GM21717 (cell line): ENCODE data around the gene ATG3.
"Not testable (repeated sequence)": the region's sequence is repeated elsewhere in the genome, so short reads cannot be mapped to it uniquely, and the experiment has no call there.

Experiments
- ATAC-seq: cut with Tn5 transposase; IDR thresholded peaks from one replicate; pipeline ENCODE4 v1.9.1; 2021; ENCODE audit warnings: mild to moderate bottlenecking, moderate library complexity; ENCODE audit not compliant: unreplicated experiment

ATG3 gene

DNA sequence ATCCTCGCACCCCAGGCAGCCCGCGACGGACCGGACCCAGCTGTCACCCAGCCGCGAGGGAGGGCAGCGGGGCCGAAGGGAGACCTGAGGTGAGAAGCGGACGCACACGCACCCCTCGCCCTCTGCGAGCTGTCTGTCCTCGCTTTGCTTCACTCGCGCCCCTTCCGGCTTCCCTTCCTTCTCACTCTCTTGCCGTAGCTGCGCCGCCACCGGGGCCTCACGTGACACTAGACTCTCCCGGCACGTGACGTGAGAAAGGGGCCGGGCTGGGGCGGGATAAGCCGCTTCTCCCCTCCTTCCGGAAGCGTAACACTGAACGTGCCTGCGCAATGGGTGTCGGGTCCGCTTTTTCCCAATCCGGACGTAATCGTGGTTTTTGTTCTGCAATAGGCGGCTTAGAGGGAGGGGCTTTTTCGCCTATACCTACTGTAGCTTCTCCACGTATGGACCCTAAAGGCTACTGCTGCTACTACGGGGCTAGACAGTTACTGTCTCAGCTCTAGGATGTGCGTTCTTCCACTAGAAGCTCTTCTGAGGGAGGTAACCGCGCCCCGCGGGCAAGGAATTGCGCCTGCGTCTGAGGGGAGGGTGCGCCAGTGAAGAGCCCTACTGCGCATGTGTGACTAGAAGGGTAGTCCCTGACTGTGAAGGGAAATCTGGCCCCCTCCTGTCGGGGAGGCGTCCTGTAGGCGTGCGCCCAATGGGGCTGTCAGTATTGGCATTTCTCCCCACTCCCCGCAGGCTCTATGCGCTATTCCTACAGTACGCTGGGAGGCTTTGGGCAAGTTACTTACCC lies at the start of gene ATG3, which contains the start of gene SLC35A5:
TSS of gene ATG3 (minus strand) at position 229 of the 796 bp plus-strand sequence. CDS start 434 bp downstream, outside the sequence.
TSS of gene SLC35A5 (plus strand) at position 312 of the 796 bp plus-strand sequence. CDS start 1,359 bp downstream, outside the sequence.
- peak; percentile 78 for ATAC-seq

DNA sequence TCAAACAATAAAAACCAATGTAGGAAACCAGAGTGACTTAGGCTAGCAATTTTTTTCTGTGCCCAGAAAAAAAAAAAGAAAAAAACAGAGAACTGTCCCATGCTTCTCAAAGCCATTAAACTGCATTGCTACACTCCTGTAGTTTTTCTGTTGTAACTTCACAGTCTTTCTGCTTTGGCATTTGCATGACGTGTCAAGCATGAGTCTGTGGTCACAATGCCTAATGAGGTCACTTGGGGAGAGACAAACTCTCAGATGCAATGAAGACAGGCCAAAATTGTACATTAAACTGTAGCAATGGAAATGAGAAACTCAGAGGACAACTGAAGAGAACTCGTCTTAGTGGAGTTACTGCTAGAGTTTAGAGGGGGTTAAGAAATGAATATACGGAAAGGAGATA lies 48.4 kb upstream of the ATG3 start:
- no peak for ATAC-seq

DNA sequence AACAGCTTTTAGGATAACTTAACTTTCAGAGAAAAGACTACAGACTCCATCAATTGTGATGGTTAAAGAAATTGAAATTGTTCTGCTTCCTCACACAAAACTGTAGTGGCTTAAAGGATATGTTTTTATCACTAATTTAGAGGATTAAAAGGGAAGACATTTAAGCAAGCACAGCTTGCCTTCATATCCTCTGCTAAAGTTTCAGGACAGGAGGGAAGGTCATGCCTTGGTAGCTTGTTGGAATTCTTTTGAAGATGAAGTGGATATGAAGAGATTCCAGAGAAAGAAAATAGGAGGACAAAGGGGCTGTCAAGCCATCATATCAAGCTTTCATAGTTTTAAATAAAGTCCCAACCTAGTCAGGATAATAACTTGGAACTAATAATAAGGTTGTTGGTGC lies 46.1 kb upstream of the ATG3 start:
- no peak for ATAC-seq

DNA sequence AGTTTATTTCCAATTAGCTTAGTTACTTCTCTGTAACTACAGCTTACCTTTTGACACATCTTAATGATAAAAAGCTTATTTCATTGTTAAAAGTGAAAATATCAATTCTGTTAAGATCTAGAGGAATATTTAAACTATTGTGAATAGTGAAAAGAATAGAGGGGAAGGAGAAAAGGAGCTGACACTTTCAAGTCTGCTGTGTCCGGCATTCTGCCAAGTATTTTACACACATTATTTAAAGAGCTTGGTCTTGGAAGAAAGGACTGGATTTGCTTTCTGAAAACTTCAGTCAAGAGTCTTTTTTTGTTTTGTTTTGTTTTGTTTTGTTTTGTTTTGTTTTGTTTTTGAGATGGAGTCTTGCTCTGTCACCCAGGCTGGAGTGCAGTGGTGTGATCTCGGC lies 44.3 kb upstream of the ATG3 start:
- no peak for ATAC-seq

DNA sequence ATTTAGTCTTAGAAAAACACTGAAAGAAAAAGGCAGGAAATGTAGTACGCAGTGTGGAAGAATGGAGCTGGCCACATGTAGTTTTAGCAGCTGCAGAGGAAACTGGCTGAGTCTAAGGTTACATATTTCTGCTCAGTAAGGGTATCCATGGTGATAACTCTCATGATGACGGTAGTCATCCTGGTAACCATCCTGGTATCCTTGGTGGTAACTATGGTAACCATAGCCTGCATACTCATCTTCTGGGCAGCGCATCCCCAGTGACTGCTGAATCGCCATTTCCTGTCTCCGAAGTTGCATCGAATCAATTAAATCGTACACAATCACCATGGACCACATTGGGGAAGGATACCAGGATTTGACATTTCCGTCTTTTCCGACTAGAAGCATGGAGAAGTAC lies 43.5 kb upstream of the ATG3 start:
- no peak for ATAC-seq

DNA sequence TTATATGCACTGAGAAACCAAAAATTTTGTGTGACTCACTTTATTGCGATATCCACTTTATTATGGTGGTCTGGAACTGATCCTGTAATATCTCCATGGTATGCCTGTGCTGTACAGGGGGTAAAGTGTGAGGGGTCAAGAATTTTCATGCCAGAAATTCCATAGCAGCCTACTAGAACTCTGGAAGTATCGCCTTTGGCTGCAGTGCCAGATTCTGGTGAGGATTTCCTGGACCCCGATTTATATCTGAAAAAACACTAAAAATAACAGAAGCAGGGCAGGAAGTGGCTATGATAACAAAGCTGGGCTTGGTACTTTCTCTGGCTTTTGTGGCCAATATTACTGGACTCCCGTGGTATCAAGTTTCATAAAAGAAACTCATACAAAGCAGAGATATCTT lies 42.8 kb upstream of the ATG3 start:
- ATAC-seq = no peak

DNA sequence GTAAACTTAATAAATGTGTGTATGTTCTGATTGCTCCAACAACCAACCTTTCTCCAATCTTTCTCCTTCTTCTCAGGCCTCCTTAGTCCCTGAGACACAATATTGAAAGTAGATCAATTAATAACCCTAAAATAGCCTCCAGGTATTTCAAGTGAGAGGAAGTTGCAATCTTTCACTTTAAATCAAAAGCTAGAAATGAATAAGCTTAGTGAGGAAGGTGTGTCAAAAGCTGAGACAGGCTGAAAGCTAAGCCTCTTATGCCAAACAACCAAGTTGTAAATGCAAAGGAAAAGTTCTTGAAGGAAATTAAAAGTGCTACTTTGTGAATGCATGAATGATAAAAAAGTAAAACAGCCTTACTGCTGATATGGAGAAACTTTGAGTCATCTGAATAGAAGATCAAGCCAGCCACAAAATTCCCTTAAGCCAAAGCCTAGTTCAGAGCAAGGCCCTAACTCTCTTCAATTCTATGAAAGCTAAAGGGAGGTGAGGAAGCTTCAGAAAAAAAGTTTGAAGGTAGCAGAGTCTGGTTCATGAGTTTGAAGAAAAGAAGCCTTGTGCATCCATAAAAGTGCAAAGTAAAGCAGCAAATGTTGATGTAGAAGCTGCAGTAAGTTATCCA lies 40.6 kb upstream of the ATG3 start:
- ATAC-seq = peak; percentile 89

DNA sequence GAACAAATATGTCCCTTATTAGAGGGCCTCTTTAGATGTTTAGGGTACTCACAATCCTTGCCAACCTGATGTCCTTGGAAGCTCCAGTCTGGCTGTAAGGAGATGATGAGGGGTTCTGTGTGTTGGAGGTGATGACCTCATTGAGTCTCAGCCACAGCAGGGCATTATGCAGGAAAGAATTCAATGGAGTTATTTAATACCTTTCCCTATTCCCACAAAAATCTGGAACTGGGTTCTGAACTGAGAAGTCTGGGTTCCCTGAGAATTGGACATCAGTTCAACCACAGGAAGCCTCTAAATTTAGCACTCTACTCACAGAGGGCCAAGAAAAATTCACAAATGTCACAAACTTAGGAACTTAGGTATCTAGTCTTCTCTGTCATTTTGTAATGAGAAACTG lies 37.0 kb upstream of the ATG3 start:
- no peak for ATAC-seq

DNA sequence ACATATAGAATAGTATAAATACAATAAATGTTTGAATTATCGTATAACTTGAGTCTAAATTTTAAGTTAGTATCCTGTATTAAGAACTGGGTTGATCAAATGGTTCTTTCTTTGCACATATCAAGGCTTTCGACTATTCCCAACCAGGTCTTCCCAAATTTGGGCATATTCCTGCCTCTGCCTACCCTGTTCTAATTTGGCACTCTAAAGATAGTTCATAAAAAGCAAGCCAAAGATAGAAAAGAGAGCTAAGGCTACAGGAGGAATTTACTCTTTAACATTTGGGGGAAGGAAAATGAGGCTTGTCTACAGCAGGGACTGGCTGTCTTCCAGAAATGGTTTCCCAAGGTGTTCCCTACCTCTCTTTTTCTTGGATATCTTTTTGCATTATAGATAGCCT lies 36.2 kb upstream of the ATG3 start:
- no peak for ATAC-seq

DNA sequence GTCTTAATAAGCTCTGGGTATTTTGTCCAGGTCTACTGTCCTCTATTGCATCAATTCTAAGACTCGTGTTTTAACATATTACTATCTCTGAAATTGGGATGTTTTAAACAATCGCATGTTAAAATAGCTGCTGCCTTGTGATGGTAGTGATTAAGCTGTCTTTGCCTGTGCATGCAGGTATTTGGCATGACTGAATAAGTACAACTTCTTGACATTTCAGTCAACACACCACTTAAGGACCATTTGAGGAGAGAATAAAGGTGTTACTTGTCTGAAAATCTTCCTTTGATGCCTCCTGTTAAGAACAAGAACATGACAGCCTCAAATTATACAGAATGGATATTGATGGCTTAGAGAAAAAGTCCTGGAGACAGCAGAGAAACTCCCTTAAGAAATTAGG lies 33.1 kb upstream of the ATG3 start:
- ATAC-seq = no peak

DNA sequence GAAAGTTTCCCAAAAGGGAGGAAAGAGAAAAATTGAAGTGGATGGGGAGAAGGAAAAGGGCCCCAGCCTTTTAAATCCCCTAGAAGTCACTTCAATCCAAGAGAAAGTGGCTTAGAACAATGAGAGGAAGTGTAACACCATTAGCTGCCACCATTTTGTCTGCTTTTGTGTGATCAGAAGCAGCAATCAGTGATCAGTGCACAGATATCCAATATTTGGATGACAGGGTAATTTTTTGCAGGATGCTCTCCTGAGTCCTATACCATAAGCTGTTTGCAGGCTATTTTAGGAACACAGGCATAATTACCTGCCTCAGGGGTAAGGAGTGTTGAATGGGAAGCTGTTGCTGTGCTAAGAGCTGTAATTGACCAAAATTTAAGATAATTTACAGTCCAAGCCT lies 31.5 kb upstream of the ATG3 start:
- ATAC-seq = no peak

DNA sequence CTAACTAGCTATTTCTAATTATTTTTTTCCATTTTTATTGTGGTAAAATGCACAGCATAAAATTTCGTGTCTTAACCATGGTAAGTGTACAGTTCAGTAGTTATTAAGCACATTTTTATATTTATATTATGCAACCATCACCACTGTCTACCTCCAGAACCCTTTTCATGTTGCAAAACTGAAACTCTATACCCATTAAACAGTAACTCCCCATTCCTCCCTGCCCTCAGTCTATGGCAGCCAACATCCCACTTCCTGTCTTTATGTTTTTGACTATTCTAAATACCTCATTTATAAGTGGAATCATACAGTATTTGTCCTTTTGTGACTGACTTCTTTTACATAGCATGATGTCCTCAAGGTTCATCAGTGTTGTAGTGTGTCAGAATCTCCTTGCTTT lies 25.6 kb upstream of the ATG3 start:
- no peak for ATAC-seq

DNA sequence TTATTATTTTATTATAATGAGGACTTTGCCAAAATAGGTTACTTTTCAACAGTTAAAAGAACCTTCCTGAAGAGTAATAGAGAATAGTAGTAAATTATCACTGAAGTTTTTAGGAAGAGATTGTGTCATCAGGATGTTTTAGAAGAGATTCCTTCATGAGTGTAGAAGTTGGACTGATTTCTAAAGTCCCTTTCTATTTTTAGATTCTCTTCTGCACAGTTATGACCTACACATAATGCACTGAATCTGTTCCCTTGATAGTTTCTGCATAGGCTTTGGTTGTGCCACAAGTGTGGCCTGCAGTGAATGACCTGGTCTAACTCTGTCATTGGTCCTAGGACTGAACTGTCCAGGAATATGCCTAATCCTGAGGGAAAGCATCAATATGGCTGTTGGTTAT lies 24.0 kb upstream of the ATG3 start:
- ATAC-seq = no peak

DNA sequence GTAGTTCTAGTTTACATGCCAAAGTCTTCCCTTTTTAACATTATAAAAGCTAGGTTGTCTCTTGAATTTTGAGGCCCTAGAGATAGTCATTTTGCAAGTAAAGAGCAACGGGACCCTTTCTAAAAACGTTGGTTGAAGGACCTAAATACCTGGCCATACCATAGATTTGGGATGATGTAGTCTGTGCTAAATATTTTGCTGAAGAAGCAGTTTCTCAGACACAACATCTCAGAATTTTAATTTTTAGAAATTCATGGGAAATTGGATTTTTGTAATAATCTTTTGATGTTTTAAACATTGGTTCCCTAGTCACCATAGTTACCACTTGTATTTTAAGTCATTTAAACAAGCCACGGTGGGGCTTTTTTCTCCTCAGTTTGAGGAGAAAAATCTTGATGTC lies 21.3 kb upstream of the ATG3 start:
- no peak for ATAC-seq

DNA sequence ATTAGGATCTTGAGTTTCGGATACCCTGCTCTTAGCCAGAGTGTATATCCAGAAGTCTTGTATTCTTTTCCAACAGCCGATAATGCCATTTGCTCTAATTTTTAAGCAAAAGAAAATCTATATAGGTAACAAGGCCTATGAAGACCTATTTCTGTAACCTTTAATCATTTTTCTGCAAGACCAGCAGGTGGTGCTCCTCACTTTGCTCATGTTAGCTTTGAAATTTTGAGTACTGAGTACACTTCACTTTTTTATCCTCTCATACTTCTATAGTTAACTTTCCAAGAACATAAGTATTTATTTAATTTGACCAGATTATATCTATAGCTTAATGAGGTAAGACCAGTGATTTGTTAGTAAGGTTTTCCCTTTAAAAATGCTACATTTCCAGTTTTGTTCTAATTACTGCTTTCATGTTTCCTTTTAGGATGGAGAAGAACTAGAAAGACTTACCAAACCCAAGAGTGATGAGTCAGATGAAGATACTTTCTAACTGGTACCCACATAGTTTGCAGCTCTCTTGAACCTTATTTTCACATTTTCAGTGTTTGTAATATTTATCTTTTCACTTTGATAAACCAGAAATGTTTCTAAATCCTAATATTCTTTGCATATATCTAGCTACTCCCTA lies 20.6 kb upstream of the ATG3 start:
- ATAC-seq = no peak

DNA sequence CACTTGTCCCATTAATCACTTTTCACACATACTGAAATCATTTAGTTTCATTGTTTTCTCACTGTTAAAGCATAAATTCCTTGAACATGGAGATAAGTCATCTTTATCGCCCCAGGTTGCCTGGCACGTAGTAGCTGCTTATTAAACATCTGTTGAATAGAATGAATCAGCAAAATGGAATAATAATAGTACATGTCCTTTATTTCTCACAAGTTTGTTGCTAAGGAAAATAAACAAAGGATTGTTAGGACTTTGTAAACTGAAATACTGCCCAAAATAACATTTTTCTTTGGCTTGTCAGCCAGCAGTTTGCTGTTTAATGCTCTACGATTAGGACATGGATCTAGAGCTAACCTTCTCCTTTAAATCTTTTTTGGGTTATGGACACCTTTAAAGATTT lies 17.9 kb upstream of the ATG3 start:
- ATAC-seq = no peak

DNA sequence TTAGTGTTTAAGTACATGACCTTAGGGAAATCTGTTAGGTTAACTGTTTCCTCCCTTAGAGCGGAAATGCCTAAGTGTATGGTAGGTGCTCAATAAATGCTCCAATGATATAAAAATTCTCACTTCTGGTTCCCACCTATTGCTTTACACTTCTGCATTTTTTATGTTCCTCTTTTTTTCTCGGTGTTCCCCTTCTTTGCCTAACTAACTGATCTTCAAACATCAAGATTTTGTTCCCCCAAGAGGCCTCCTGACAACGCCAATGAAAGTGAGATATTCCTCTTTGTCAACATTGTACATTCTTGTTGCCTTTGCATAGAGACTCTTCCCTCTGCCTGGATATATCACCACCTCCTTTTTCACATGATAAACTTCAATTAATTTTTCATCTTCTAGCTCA lies 17.5 kb upstream of the ATG3 start:
- no peak for ATAC-seq

DNA sequence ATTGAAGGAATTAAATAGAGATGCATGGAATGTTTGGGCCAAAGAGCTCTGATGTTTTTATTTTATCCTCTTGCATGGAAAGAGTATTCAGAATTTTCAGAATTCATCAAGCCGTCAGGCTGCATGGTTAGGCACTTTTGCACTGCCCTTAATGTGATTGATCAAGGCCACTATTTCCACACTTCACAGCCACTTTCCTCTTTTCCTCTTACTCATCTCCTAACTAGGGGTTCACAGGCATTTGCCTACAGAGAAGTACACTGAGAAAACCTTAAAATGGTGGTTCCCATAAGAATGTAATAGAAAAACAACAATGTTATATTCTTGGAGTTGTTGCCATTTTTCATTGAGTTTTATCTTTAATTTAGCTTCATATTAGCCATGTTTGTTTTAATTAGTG lies 10.9 kb upstream of the ATG3 start:
- ATAC-seq = no peak

DNA sequence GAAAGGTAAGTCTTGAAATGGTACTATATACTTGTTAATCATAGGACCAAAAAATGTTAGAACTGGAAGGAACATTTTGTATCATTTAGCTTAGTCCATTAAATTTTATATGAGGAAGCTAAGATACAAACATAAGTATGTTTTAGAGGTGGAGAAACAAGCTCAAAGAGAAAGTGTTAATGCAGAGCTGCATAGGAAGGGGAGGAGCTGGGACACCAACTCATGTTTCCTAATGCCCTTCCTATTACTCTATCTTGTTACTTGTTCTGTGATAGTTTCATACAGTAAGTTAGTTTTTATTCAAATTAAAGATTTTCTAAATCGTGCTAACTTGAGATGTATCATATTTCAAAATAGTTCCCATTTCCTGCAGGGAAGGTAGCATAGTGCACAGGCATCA lies 7.5 kb upstream of the ATG3 start:
- ATAC-seq = no peak

DNA sequence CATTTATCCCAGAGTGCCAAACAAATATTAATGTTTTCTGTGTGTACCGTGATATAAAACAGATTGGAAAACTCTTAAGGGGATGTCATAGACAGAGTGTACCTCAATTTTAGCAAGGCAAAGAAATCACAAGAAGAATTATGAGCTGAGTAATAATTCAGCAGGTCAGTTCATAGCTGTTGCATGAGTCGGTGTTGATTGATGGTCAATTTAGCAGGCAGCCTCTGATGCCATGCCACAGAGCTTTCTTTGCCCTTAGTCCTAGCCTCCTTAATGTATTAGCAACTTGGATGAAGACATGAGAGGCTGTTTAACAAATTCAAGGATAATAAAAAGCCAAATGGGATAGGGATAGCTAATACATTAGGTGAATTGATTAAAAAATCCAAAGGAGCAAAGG lies 6.9 kb upstream of the ATG3 start:
- ATAC-seq = no peak

DNA sequence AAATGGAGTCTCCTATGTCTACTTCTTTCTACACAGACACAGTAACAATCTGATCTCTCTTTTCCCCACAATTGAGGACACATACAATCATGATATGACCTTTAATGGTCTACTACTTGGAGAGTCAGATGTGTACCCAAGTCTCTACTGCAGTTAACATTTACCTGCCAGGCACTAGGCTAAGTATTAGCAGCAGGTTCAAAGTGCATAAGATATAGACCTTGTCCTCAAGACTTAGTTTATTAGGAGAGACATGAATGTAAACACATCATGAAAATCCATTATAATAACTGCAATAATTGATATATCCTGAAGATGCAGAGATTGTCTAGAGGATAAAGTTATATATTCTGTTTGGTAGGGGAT lies 3.2 kb upstream of the ATG3 start:
- no peak for ATAC-seq

DNA sequence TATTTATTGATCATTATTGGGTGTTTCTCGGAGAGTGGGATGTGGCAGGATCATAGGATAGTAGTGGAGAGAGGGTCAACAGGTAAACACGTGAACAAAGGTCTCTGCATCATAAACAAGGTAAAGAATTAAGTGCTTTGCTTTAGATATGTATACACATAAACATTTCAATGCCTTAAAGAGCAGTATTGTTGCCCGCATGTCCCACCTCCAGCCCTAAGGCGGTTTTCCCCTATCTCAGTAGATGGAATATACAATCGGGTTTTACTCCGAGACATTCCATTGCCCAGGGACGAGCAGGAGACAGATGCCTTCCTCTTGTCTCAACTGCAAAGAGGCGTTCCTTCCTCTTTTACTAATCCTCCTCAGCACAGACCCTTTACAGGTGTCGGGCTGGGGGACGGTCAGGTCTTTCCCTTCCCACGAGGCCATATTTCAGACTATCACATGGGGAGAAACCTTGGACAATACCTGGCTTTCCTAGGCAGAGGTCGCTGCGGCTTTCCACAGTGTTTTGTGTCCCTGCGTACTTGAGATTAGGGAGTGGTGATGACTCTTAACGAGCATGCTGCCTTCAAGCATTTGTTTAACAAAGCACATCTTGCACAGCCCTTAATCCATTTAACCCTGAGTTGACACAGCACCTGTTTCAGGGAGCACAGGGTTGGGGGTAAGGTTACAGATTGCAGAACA lies 2.6 kb upstream of the ATG3 start:
- ATAC-seq = not testable (repeated sequence)
